Measurements from ENCODE around the gene AKAP5. TPM values are rescaled to one million over a fixed set of nuclear protein-coding genes. Genes with fewer than 3 reads are reported as not detected.
A peak's percentile ranks its signal among the peaks of the same experiment; 100 is the strongest.

The AKAP5 gene, protein sequence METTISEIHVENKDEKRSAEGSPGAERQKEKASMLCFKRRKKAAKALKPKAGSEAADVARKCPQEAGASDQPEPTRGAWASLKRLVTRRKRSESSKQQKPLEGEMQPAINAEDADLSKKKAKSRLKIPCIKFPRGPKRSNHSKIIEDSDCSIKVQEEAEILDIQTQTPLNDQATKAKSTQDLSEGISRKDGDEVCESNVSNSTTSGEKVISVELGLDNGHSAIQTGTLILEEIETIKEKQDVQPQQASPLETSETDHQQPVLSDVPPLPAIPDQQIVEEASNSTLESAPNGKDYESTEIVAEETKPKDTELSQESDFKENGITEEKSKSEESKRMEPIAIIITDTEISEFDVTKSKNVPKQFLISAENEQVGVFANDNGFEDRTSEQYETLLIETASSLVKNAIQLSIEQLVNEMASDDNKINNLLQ
- total RNA-seq = 0.19 TPM
- long read RNA-seq = 0 reads

- Histone ChIP-seq H3K4me1 (peaks cover 17% of the 10 kb centered on the region), H3K9me3 (replicated peaks) (no peaks in the 10 kb centered on the region), H3K36me3 (no peaks in the 10 kb centered on the region), H3K27me3 (ENCODE audit: low read depth) (no peaks in the 10 kb centered on the region), H3K27ac (replicated peaks) (peak within 1 kb of the TSS; percentile 40), H3K4me3 (peak within 1 kb of the TSS; percentile 84)
- DNase-seq = peak; percentile 50
- TF ChIP-seq CTCF (IDR thresholded peaks at IDR 0.05; ENCODE audit: borderline replicate concordance) = no peak
- intact Hi-C loops (cut with micrococcal nuclease) = no loop called here
These were observed at the start of gene AKAP5 for GRCh38 chr14:64465191-64465822. Gene AKAP5 (plus strand): TSS chr14:64465499. CDS start chr14:64468395, 2,896 bp downstream.

- no peak overlapping the region for H3K4me3 ChIP-seq
- H3K4me1 ChIP-seq = no peaks in the 10 kb centered on the region
- TF ChIP-seq CTCF (IDR thresholded peaks at IDR 0.05; ENCODE audit: borderline replicate concordance) = no peak
- no peak overlapping the region for H3K27ac ChIP-seq (replicated peaks)
- peaks cover 71% of the 10 kb centered on the region for H3K36me3 ChIP-seq
- no peaks in the 10 kb centered on the region for H3K27me3 ChIP-seq (ENCODE audit: low read depth)
- DNase-seq = no peak
- intact Hi-C loops (cut with micrococcal nuclease) = no loop called here
- no peaks in the 10 kb centered on the region for H3K9me3 ChIP-seq (replicated peaks)
These were observed 48.9 kb upstream of the AKAP5 start for GRCh38 chr14:64416348-64416932.

DNA sequence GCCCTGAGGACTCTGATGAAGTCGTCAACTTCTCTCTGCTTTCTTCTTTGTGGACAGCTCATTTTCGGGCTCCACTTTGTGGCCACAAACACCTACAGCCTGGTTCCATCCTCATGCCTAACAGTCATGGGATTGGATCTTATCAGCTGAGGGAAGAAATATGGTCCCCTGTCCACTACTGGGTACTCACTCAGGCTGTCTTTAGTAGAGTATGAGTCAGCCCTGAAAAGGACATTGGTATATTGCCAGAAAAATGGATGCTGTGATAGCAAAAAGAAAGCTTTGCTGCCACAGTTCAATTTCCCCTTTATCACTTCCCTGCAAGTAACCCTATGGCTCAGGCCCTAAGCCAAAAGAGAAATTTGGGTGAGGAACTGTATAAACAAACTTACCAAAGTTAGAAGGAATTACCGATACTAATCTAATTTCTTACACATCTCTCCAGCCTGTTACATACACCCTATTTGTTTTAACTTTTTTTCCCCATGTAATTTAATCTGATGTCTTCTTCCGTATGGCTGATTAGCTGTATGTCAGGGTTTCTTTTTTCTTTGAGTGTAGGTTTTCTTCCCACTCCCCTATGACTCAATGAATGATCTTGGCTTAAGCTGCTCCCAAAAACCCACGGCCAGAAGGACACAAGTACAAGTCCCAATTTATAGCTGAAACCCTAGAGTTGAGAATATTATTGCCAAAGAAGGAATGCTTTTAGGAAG is 48.1 kb upstream of the AKAP5 start:
- H3K4me1 ChIP-seq = no peaks in the 10 kb centered on the region
- intact Hi-C loops (cut with micrococcal nuclease) = no loop called here
- no peak for TF ChIP-seq CTCF (IDR thresholded peaks at IDR 0.05; ENCODE audit: borderline replicate concordance)
- no peak overlapping the region for H3K4me3 ChIP-seq
- no peak for DNase-seq
- H3K36me3 ChIP-seq = peaks cover 70% of the 10 kb centered on the region
- no peaks in the 10 kb centered on the region for H3K27me3 ChIP-seq (ENCODE audit: low read depth)
- no peaks in the 10 kb centered on the region for H3K9me3 ChIP-seq (replicated peaks)
- no peak overlapping the region for H3K27ac ChIP-seq (replicated peaks)

GRCh38 chr14:64417771-64418125 is 47.6 kb upstream of the AKAP5 start:
- no peak overlapping the region for H3K4me3 ChIP-seq
- H3K4me1 ChIP-seq = no peaks in the 10 kb centered on the region
- no peaks in the 10 kb centered on the region for H3K9me3 ChIP-seq (replicated peaks)
- H3K27ac ChIP-seq (replicated peaks) = no peak overlapping the region
- TF ChIP-seq CTCF (IDR thresholded peaks at IDR 0.05; ENCODE audit: borderline replicate concordance) = no peak
- DNase-seq = no peak
- intact Hi-C loops (cut with micrococcal nuclease) = no loop called here
- no peaks in the 10 kb centered on the region for H3K27me3 ChIP-seq (ENCODE audit: low read depth)
- H3K36me3 ChIP-seq = peaks cover 74% of the 10 kb centered on the region

DNA sequence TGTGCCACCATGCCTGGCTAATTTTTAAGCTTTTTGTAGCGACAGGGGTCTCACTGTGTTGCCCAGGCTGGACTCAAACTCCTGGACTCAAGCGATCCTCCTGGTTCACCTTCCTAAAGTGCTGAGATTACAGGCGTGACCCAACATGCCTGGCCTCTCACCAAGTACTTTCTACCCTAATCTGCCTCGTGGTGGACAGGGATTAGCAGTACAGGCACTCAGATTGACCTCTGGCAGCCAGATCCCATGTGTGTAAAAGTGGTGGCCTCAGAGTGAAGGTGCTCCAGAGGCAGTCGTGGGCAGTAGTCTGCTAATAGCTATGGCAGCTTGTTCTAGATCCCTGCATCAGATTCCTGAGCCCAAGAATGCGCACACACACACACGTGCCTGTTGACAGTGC is 46.3 kb upstream of the AKAP5 start:
- H3K27ac ChIP-seq (replicated peaks) = no peak overlapping the region
- intact Hi-C loops (cut with micrococcal nuclease) = no loop called here
- H3K9me3 ChIP-seq (replicated peaks) = no peaks in the 10 kb centered on the region
- H3K4me3 ChIP-seq = no peak overlapping the region
- no peak for DNase-seq
- no peak for TF ChIP-seq CTCF (IDR thresholded peaks at IDR 0.05; ENCODE audit: borderline replicate concordance)
- no peaks in the 10 kb centered on the region for H3K4me1 ChIP-seq
- H3K36me3 ChIP-seq = peaks cover 80% of the 10 kb centered on the region
- no peaks in the 10 kb centered on the region for H3K27me3 ChIP-seq (ENCODE audit: low read depth)
